GM06990 (cell line): Measurements from ENCODE around the gene PEX6.

Experiments
- DNase-seq: peaks from one replicate; pipeline ENCODE4 v3.0.0-alpha.2; 2011; ENCODE audit not compliant: insufficient read length; ENCODE audit errors: extremely low read depth
- H3K27me3 ChIP-seq: replicated peaks from 2 replicates; pipeline ENCODE4 v1.6.0; 2011; ENCODE audit warnings: low read length; ENCODE audit not compliant: control insufficient read depth, insufficient read depth
- H3K36me3 ChIP-seq: 2 replicates; pipeline ENCODE4 v1.5.1; 2011; ENCODE audit warnings: low read length; ENCODE audit not compliant: control insufficient read depth, insufficient read depth
- H3K4me3 ChIP-seq: replicated peaks from 2 replicates; pipeline ENCODE4 v1.5.1; 2011; ENCODE audit warnings: low read depth, mild to moderate bottlenecking, control low read depth, low read length
- CTCF ChIP-seq: IDR thresholded peaks from 2 replicates; pipeline ENCODE4 v1.5.1; 2011; ENCODE audit warnings: low read length, control low read depth, mild to moderate bottlenecking, inconsistent platforms; ENCODE audit not compliant: insufficient read depth, poor library complexity, severe bottlenecking

The PEX6 gene

GRCh38 chr6:42940493-42941045, 38.4 kb downstream of the PEX6 start:
- Histone ChIP-seq H3K36me3 (peaks cover 48% of the 10 kb centered on the region), H3K27me3 (no peaks in the 10 kb centered on the region), H3K4me3 (no peak overlapping the region)
- TF ChIP-seq CTCF, result no peak
- no peak for DNase-seq

- H3K4me3 ChIP-seq, result no peak overlapping the region
- H3K36me3 ChIP-seq, result peaks cover 49% of the 10 kb centered on the region
- no peak for TF ChIP-seq CTCF
- no peaks in the 10 kb centered on the region for H3K27me3 ChIP-seq
- DNase-seq, result no peak
Observed at GRCh38 chr6:42939810-42940167, 39.2 kb downstream of the PEX6 start.

- DNase-seq, result no peak
- no peak overlapping the region for H3K4me3 ChIP-seq
- H3K36me3 ChIP-seq, result peaks cover 52% of the 10 kb centered on the region
- no peaks in the 10 kb centered on the region for H3K27me3 ChIP-seq
- no peak for TF ChIP-seq CTCF
Observed at GRCh38 chr6:42938987-42939809, 39.8 kb downstream of the PEX6 start.

- TF ChIP-seq CTCF, result no peak
- no peak for DNase-seq
- Histone ChIP-seq H3K4me3 (no peak overlapping the region), H3K27me3 (no peaks in the 10 kb centered on the region), H3K36me3 (peaks cover 50% of the 10 kb centered on the region)
Observed at GRCh38 chr6:42938428-42938796, 40.6 kb downstream of the PEX6 start.

GRCh38 chr6:42937548-42938427, 41.2 kb downstream of the PEX6 start:
- no peak for DNase-seq
- no peak for TF ChIP-seq CTCF
- Histone ChIP-seq H3K27me3 (no peaks in the 10 kb centered on the region), H3K36me3 (peaks cover 49% of the 10 kb centered on the region), H3K4me3 (no peak overlapping the region)
